ENCODE data around the gene MRPL55. TPM values are rescaled to one million over a fixed set of nuclear protein-coding genes. Genes with fewer than 3 reads are reported as not detected.

MRPL55 gene
- total and polyA plus RNA-seq, 2 of the 4 experiments (the other 2 are of a cell fraction), result 48.9 to 95.4 TPM

- H3K27ac ChIP-seq (ENCODE audit: insufficient read depth, low read length), result no peak overlapping the region
- H2AK5ac ChIP-seq (ENCODE audit: low read depth, low read length), result no peak overlapping the region
- H3K14ac ChIP-seq (replicated peaks; ENCODE audit: low read depth, low read length), result no peak overlapping the region
- no peak overlapping the region for H2BK15ac ChIP-seq (ENCODE audit: low read depth, low read length)
- H2AK9ac ChIP-seq (replicated peaks; ENCODE audit: low read depth, low read length, poor library complexity), result no peak overlapping the region
- H3K9ac ChIP-seq (ENCODE audit: low read depth, low read length), result no peak overlapping the region
- H4K91ac ChIP-seq (ENCODE audit: insufficient read depth, low read depth, low read length), result no peak overlapping the region
- WGBS, 2 experiments (ENCODE audit: extremely low coverage in 2 of 2, insufficient read length in 1 of 2), result 11% methylated on average over 47 of the region's 66 CpGs; no CpG with 5 or more reads in 1 of the 2 experiments
- peaks cover 2% of the 10 kb centered on the region; the same call in 1 of the 2 replicates for H3K4me1 ChIP-seq (ENCODE audit: control insufficient read depth, insufficient read depth, low read length)
- H3K23ac ChIP-seq (ENCODE audit: low read depth, low read length), result no peak overlapping the region
- H3K18ac ChIP-seq (ENCODE audit: low read depth, low read length), result no peak overlapping the region
- POLR2A ChIA-PET (ENCODE audit: unreplicated experiment), result no interaction called here
- H3K4ac ChIP-seq (ENCODE audit: low read depth, low read length), result no peak overlapping the region
- intact Hi-C loops (cut with micrococcal nuclease), result no loop called here
- no peak overlapping the region for H2BK120ac ChIP-seq (ENCODE audit: low read depth, low read length)
- peaks cover 13% of the 10 kb centered on the region; the same call in 1 of the 2 replicates for H3K9me3 ChIP-seq (ENCODE audit: control insufficient read depth, insufficient read depth, low read length)
- H3K4me3 ChIP-seq (ENCODE audit: insufficient read depth, low read depth, low read length), result no peak overlapping the region
- ATAC-seq (ENCODE audit: low read depth), result no peak
- peak overlapping the region; percentile 70 for H2AFZ ChIP-seq (replicated peaks; ENCODE audit: low read length, poor library complexity)
- H3K9me1 ChIP-seq (ENCODE audit: insufficient read depth, low read length), result no peaks in the 10 kb centered on the region
- no peak for DNase-seq
- in situ Hi-C loops (cut with MboI; ENCODE audit: low sequenced_read_pairs), result no loop called here
- no peak overlapping the region for H3K4me2 ChIP-seq (ENCODE audit: low read depth, low read length)
- no peak overlapping the region for H4K5ac ChIP-seq (ENCODE audit: low read depth, low read length)
- peaks cover 38% of the 10 kb centered on the region for H3K27me3 ChIP-seq (ENCODE audit: control insufficient read depth, insufficient read depth, low read length)
- no peaks in the 10 kb centered on the region for H3K79me1 ChIP-seq (ENCODE audit: low read depth in 1 of 2, low read length in 2 of 2)
- H4K8ac ChIP-seq (ENCODE audit: low read depth in 2 of 2, low read length in 2 of 2), result no peak overlapping the region
- TF ChIP-seq MAFK (IDR thresholded peaks at IDR 0.05; ENCODE audit: low read depth, low read length) (no peak), POLR2A (IDR thresholded peaks at IDR 0.05; ENCODE audit: low read depth, low read length) (no peak), CTCF (conservative IDR thresholded peaks at IDR 0.05; ENCODE audit: low read depth, low read length) (no peak), CHD1 (IDR thresholded peaks at IDR 0.05; ENCODE audit: low read depth, low read length) (no peak), RAD21 (IDR thresholded peaks at IDR 0.05; ENCODE audit: low read length) (no peak), FOS (IDR thresholded peaks at IDR 0.05; ENCODE audit: low read depth, low read length) (no peak), RCOR1 (IDR thresholded peaks at IDR 0.05; ENCODE audit: insufficient replicate concordance, low read length) (no peak), MAZ (IDR thresholded peaks at IDR 0.05; ENCODE audit: borderline replicate concordance, low read depth, low read length) (no peak), ELK1 (IDR thresholded peaks at IDR 0.05; ENCODE audit: borderline replicate concordance, low read depth, low read length) (no peak), CEBPB (IDR thresholded peaks at IDR 0.05; ENCODE audit: low read depth, low read length) (no peak)
- no peak overlapping the region for H2BK5ac ChIP-seq (ENCODE audit: low read depth, low read length, poor library complexity, severe bottlenecking)
- H3K36me3 ChIP-seq (ENCODE audit: control insufficient read depth, insufficient read depth, low read length), result no peaks in the 10 kb centered on the region
- H2BK20ac ChIP-seq (ENCODE audit: low read depth, low read length), result no peak overlapping the region
- no peaks in the 10 kb centered on the region for H4K20me1 ChIP-seq (ENCODE audit: insufficient read depth, low read length)
- H3K56ac ChIP-seq (ENCODE audit: extremely low read depth, insufficient read depth, low read length), result no peak overlapping the region
- CTCF ChIA-PET, result no interaction called here
- dilution Hi-C loops (cut with HindIII; ENCODE audit: low sequenced_read_pairs, unreplicated experiment), result no loop called here
- BruUV-seq (replicated peaks), result no TSS peak
Measured at GRCh38 chr1:228058949-228059633, 50.0 kb downstream of the MRPL55 start.
